MM.1S (cell line): ENCODE results near the gene NTN1.

Experiments used
- DNase-seq: peaks from one replicate; pipeline ENCODE4 v3.0.0-alpha.2; 2015
- H2AFZ ChIP-seq: fragments of 300-600 bp; sonication (generic); 2 replicates; pipeline ENCODE4 v1.6.0; 2016; ENCODE audit warnings: antibody characterized with exemption, low read length
- H3F3A ChIP-seq: fragments of 300-600 bp; sonication (generic); 2 replicates; pipeline ENCODE4 v1.6.1; 2016; ENCODE audit warnings: mild to moderate bottlenecking, antibody characterized with exemption, low read length, moderate library complexity, mixed read lengths; ENCODE audit not compliant: insufficient read depth
- H3K27ac ChIP-seq: fragments of 300-600 bp; sonication (generic); 2 replicates; pipeline ENCODE4 v1.5.1; 2016; ENCODE audit warnings: mild to moderate bottlenecking, low read length
- H3K27me3 ChIP-seq: fragments of 300-600 bp; sonication (generic); replicated peaks from 2 replicates; pipeline ENCODE4 v1.6.0; 2016; ENCODE audit warnings: low read length; ENCODE audit not compliant: insufficient read depth
- H3K36me3 ChIP-seq: fragments of 300-600 bp; sonication (generic); replicated peaks from 2 replicates; pipeline ENCODE4 v1.6.1; 2016; ENCODE audit warnings: mild to moderate bottlenecking, low read length, mixed read lengths; ENCODE audit not compliant: insufficient read depth
- H3K4me1 ChIP-seq: fragments of 300-600 bp; sonication (generic); 2 replicates; pipeline ENCODE4 v1.6.1; 2016; ENCODE audit warnings: low read length, mixed read lengths
- H3K4me2 ChIP-seq: fragments of 300-600 bp; sonication (generic); 2 replicates; pipeline ENCODE4 v1.6.0; 2016; ENCODE audit warnings: low read depth, low read length
- H3K4me3 ChIP-seq: fragments of 300-600 bp; sonication (generic); 2 replicates; pipeline ENCODE4 v1.5.1; 2016; ENCODE audit warnings: low read length, mixed read lengths
- H3K79me2 ChIP-seq: fragments of 300-600 bp; sonication (generic); 2 replicates; pipeline ENCODE4 v1.6.1; 2016; ENCODE audit warnings: mixed run types, low read length, mixed read lengths
- H3K9ac ChIP-seq: fragments of 300-600 bp; sonication (generic); 2 replicates; pipeline ENCODE4 v1.6.1; 2016; ENCODE audit warnings: low read length, mixed read lengths
- H3K9me2 ChIP-seq: fragments of 300-600 bp; sonication (generic); replicated peaks from 2 replicates; pipeline ENCODE4 v1.6.1; 2016; ENCODE audit warnings: mild to moderate bottlenecking, low read length, mixed read lengths; ENCODE audit not compliant: insufficient read depth
- H3K9me3 ChIP-seq: fragments of 300-600 bp; sonication (generic); replicated peaks from 2 replicates; pipeline ENCODE4 v1.6.1; 2016; ENCODE audit warnings: mild to moderate bottlenecking, low read length, mixed read lengths; ENCODE audit not compliant: insufficient read depth
- H4K20me1 ChIP-seq: fragments of 300-600 bp; sonication (generic); 2 replicates; pipeline ENCODE4 v1.6.1; 2016; ENCODE audit warnings: mild to moderate bottlenecking, low read length, moderate library complexity, mixed read lengths; ENCODE audit not compliant: insufficient read depth
- CTCF ChIP-seq: fragments of 300-600 bp; sonication (generic); IDR thresholded peaks from 2 replicates; pipeline ENCODE4 v1.5.1; 2016; ENCODE audit warnings: antibody characterized with exemption, low read length, mixed read lengths
- EZH2 ChIP-seq: fragments of 300-600 bp; sonication (generic); optimal IDR thresholded peaks from 2 replicates; pipeline ENCODE3; 2017; ENCODE audit warnings: low read depth, mild to moderate bottlenecking, antibody characterized with exemption, low read length, mixed read lengths
- EZH2phosphoT487 ChIP-seq: fragments of 300-600 bp; sonication (generic); IDR thresholded peaks from 2 replicates; pipeline ENCODE4 v1.6.1; 2018; ENCODE audit warnings: antibody characterized with exemption, low read length

The NTN1 gene

GRCh38 chr17:9179602-9180001 is 158.3 kb downstream of the NTN1 start:
- Histone ChIP-seq H3K9ac (no peak overlapping the region), H3K36me3 (no peaks in the 10 kb centered on the region), H3F3A (no peaks in the 10 kb centered on the region), H3K79me2 (no peaks in the 10 kb centered on the region), H3K9me3 (no peaks in the 10 kb centered on the region), H3K27me3 (peaks cover 59% of the 10 kb centered on the region), H3K4me2 (no peak overlapping the region), H3K4me3 (no peak overlapping the region), H4K20me1 (no peaks in the 10 kb centered on the region), H3K27ac (no peak overlapping the region), H2AFZ (no peak overlapping the region), H3K4me1 (no peaks in the 10 kb centered on the region), H3K9me2 (no peaks in the 10 kb centered on the region)
- TF ChIP-seq EZH2 (no peak), EZH2phosphoT487 (no peak), CTCF (no peak)
- no peak for DNase-seq

GRCh38 chr17:9181640-9182039 is 160.3 kb downstream of the NTN1 start:
- peaks cover 65% of the 10 kb centered on the region for H3K27me3 ChIP-seq
- TF ChIP-seq EZH2phosphoT487 (no peak), CTCF (no peak), EZH2 (no peak)
- no peaks in the 10 kb centered on the region for H3K36me3 ChIP-seq

GRCh38 chr17:9183306-9183705 is 162.0 kb downstream of the NTN1 start:
- H3K79me2 ChIP-seq, result no peaks in the 10 kb centered on the region
- H3K4me1 ChIP-seq, result no peaks in the 10 kb centered on the region
- no peak overlapping the region for H3K4me3 ChIP-seq
- no peaks in the 10 kb centered on the region for H3K36me3 ChIP-seq
- no peaks in the 10 kb centered on the region for H4K20me1 ChIP-seq
- peaks cover 50% of the 10 kb centered on the region for H3K27me3 ChIP-seq
- H3K4me2 ChIP-seq, result no peak overlapping the region
- H3K9me2 ChIP-seq, result no peaks in the 10 kb centered on the region
- no peak overlapping the region for H2AFZ ChIP-seq
- TF ChIP-seq EZH2 (no peak), EZH2phosphoT487 (no peak), CTCF (no peak)
- no peak overlapping the region for H3K27ac ChIP-seq
- no peak for DNase-seq
- no peaks in the 10 kb centered on the region for H3K9me3 ChIP-seq
- H3F3A ChIP-seq, result no peaks in the 10 kb centered on the region
- no peak overlapping the region for H3K9ac ChIP-seq

More at GRCh38 chr17:9181640-9182039, 160.3 kb downstream of the NTN1 start:
- Histone ChIP-seq H3K9me3 (no peaks in the 10 kb centered on the region), H3K27ac (no peak overlapping the region), H3K9me2 (no peaks in the 10 kb centered on the region), H2AFZ (no peak overlapping the region), H3K4me1 (no peaks in the 10 kb centered on the region), H3K4me3 (no peak overlapping the region), H3K9ac (no peak overlapping the region), H3K4me2 (no peak overlapping the region), H4K20me1 (no peaks in the 10 kb centered on the region), H3K79me2 (no peaks in the 10 kb centered on the region), H3F3A (no peaks in the 10 kb centered on the region)
- no peak for DNase-seq

DNA sequence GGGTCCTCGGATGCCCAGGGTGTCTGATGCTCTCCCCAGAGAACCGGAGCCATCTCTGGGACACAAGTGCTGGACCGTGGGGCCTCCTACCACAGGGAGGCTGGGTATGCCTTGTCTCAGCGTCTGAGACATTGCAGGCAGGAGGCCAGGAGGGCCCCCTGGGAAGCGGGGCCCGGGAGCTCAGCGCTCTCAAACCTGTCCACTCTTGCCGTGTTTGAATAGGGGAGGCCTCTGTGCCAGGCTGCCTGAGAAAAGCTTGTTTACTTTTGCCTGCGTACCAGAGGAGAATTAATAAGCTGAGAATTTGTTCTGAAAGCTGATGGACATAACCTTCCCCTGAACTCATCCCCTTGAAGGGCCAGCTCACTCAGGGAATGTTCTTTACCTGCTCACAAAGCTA is 163.8 kb downstream of the NTN1 start:
- Histone ChIP-seq H3K79me2 (no peaks in the 10 kb centered on the region), H3K4me1 (no peaks in the 10 kb centered on the region), H3K9me3 (no peaks in the 10 kb centered on the region), H2AFZ (no peak overlapping the region), H3K4me3 (no peak overlapping the region), H3K4me2 (no peak overlapping the region), H3K36me3 (no peaks in the 10 kb centered on the region), H3K27ac (no peak overlapping the region), H3K9me2 (no peaks in the 10 kb centered on the region), H4K20me1 (no peaks in the 10 kb centered on the region), H3K9ac (no peak overlapping the region), H3F3A (no peaks in the 10 kb centered on the region), H3K27me3 (peaks cover 39% of the 10 kb centered on the region)
- TF ChIP-seq CTCF (no peak), EZH2phosphoT487 (no peak), EZH2 (no peak)
- DNase-seq, result no peak
